HG03025 (cell line): ENCODE results near the gene CYFIP2.
"Not testable (repeated sequence)": the region's sequence is repeated elsewhere in the genome, so short reads cannot be mapped to it uniquely, and the experiment has no call there.

Experiments
- ATAC-seq: cut with Tn5 transposase; IDR thresholded peaks from one replicate; pipeline ENCODE4 v1.9.1; 2021; ENCODE audit warnings: mild to moderate bottlenecking, moderate library complexity; ENCODE audit not compliant: unreplicated experiment, low FRiP score

The CYFIP2 gene

GRCh38 chr5:157384971-157385709, 119.2 kb downstream of the CYFIP2 start:
- ATAC-seq: no peak

- ATAC-seq: no peak
Measured at GRCh38 chr5:157387041-157387563, 121.2 kb downstream of the CYFIP2 start.

- ATAC-seq: no peak
Measured at GRCh38 chr5:157387683-157388093, 121.8 kb downstream of the CYFIP2 start.

GRCh38 chr5:157388111-157388710, 122.3 kb downstream of the CYFIP2 start:
- no peak for ATAC-seq

- ATAC-seq: no peak
Measured at GRCh38 chr5:157389103-157389502, 123.2 kb downstream of the CYFIP2 start.

- ATAC-seq: no peak
Measured at GRCh38 chr5:157390133-157390532, 124.2 kb downstream of the CYFIP2 start.

- ATAC-seq: no peak
Measured at GRCh38 chr5:157390551-157391297, 124.8 kb downstream of the CYFIP2 start.

- no peak for ATAC-seq
Measured at GRCh38 chr5:157398305-157398704, 132.4 kb downstream of the CYFIP2 start.

GRCh38 chr5:157400741-157401495, 135.0 kb downstream of the CYFIP2 start:
- no peak for ATAC-seq

GRCh38 chr5:157415838-157416237, 149.9 kb downstream of the CYFIP2 start:
- ATAC-seq: no peak

GRCh38 chr5:157419521-157419920, 153.6 kb downstream of the CYFIP2 start:
- ATAC-seq: not testable (repeated sequence)

GRCh38 chr5:157429920-157430319, 164.0 kb downstream of the CYFIP2 start:
- ATAC-seq: not testable (repeated sequence)

- ATAC-seq: no peak
Measured at GRCh38 chr5:157431544-157432200, 165.7 kb downstream of the CYFIP2 start.

- no peak for ATAC-seq
Measured at GRCh38 chr5:157434096-157434495, 168.2 kb downstream of the CYFIP2 start.

- ATAC-seq: no peak
Measured at GRCh38 chr5:157443041-157443549, 177.2 kb downstream of the CYFIP2 start.

GRCh38 chr5:157444224-157444623, 178.3 kb downstream of the CYFIP2 start:
- no peak for ATAC-seq
